Measurements from ENCODE around the gene KSR2. TPM values are rescaled to one million over a fixed set of nuclear protein-coding genes. Genes with fewer than 3 reads are reported as not detected.

The KSR2 gene
- total and polyA plus RNA-seq, 4 donors: 0.09 to 1.8 (median 0.37) TPM

DNA sequence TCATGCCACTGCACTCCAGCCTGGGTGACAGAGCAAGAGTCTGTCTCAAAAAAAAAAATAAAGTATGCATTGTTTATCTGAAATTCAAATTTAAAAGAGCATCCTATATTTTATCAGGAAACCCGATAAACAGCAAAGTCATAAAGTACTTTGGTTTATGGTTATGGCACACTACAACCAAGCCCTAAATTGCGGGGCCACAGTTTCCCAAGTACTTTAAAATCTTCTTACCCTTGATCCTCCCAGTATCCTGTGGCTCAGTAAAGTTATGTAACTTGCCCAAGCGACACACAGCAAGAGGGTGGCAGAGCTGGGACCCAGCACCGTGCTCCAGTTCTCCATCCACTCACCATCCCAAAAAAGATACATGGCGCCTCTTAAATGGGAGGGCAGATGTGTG lies 35.2 kb downstream of the KSR2 start:
- Histone ChIP-seq H3K27me3 (ENCODE audit: control insufficient read depth in 3 of 3, insufficient read depth in 3 of 3, low read length in 2 of 3) (no peaks in the 10 kb centered on the region), H3K27ac (ENCODE audit: low read depth in 1 of 2, low read length in 1 of 2) (no peak overlapping the region), H3K9me3 (ENCODE audit: control insufficient read depth in 4 of 4, insufficient read depth in 3 of 4, low read length in 3 of 4) (peaks cover 0 to 5% (median 0%) of the 10 kb centered on the region in 4 donors), H3K4me1 (ENCODE audit: control insufficient read depth in 5 of 5, insufficient read depth in 5 of 5, low read length in 5 of 5) (no peaks in the 10 kb centered on the region), H3K4me3 (no peak overlapping the region), H3K36me3 (ENCODE audit: control insufficient read depth in 4 of 4, insufficient read depth in 4 of 4, low read length in 4 of 4) (no peaks in the 10 kb centered on the region), H3K9ac (ENCODE audit: insufficient read depth in 1 of 2, low read length in 2 of 2) (no peak overlapping the region)
- ATAC-seq (ENCODE audit: insufficient read depth, low FRiP score): no peak
- DNase-seq: no peak
- TF ChIP-seq, protein P1, sequence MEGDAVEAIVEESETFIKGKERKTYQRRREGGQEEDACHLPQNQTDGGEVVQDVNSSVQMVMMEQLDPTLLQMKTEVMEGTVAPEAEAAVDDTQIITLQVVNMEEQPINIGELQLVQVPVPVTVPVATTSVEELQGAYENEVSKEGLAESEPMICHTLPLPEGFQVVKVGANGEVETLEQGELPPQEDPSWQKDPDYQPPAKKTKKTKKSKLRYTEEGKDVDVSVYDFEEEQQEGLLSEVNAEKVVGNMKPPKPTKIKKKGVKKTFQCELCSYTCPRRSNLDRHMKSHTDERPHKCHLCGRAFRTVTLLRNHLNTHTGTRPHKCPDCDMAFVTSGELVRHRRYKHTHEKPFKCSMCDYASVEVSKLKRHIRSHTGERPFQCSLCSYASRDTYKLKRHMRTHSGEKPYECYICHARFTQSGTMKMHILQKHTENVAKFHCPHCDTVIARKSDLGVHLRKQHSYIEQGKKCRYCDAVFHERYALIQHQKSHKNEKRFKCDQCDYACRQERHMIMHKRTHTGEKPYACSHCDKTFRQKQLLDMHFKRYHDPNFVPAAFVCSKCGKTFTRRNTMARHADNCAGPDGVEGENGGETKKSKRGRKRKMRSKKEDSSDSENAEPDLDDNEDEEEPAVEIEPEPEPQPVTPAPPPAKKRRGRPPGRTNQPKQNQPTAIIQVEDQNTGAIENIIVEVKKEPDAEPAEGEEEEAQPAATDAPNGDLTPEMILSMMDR (IDR thresholded peaks at IDR 0.05; ENCODE audit: control extremely low read depth, extremely low read depth): no peak
- 92 to 96% methylated on average over 5 of the region's 5 CpGs for whole genome bisulfite sequencing, 2 donors

DNA sequence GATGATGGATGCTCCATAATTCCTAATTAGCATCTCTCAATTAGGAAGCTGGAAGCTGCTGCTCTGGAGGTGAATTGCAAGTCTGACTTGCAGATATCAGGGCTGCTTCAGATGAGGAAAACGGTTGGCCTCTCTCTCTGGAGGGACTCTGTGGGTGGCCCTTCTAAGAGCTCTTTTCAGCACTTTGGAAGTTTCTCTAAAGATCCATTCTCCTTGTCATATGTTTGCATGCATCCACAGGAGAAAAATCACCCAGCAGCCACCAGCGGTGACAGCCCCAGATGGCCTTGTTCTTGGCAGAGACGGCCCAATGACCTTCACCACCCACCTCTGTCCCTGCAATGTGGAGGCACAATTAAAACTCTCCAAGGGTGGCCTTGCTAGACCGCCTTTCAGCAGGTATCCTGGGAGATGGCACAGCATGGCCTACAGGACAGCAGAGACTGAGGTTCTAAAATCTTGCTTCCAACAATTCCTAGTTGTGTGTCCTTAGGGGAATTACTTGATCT lies 42.3 kb downstream of the KSR2 start:
- Histone ChIP-seq H3K36me3 (ENCODE audit: control insufficient read depth in 4 of 4, insufficient read depth in 4 of 4, low read length in 4 of 4) (no peaks in the 10 kb centered on the region), H3K9ac (ENCODE audit: insufficient read depth in 1 of 2, low read length in 2 of 2) (no peak overlapping the region), H3K27me3 (ENCODE audit: control insufficient read depth in 3 of 3, insufficient read depth in 3 of 3, low read length in 2 of 3) (no peaks in the 10 kb centered on the region), H3K4me1 (ENCODE audit: control insufficient read depth in 5 of 5, insufficient read depth in 5 of 5, low read length in 5 of 5) (peaks cover 0 to 3% (median 0%) of the 10 kb centered on the region in 5 donors), H3K9me3 (ENCODE audit: control insufficient read depth in 4 of 4, insufficient read depth in 3 of 4, low read length in 3 of 4) (peaks cover 0 to 5% (median 0%) of the 10 kb centered on the region in 4 donors), H3K4me3 (no peak overlapping the region), H3K27ac (ENCODE audit: low read depth in 1 of 2, low read length in 1 of 2) (no peak overlapping the region)
- WGBS, 2 donors: 63 to 73% methylated on average over 4 of the region's 4 CpGs
- DNase-seq (no peak), ATAC-seq (ENCODE audit: insufficient read depth, low FRiP score) (no peak)
- TF ChIP-seq, protein P1 (IDR thresholded peaks at IDR 0.05; ENCODE audit: control extremely low read depth, extremely low read depth): no peak

DNA sequence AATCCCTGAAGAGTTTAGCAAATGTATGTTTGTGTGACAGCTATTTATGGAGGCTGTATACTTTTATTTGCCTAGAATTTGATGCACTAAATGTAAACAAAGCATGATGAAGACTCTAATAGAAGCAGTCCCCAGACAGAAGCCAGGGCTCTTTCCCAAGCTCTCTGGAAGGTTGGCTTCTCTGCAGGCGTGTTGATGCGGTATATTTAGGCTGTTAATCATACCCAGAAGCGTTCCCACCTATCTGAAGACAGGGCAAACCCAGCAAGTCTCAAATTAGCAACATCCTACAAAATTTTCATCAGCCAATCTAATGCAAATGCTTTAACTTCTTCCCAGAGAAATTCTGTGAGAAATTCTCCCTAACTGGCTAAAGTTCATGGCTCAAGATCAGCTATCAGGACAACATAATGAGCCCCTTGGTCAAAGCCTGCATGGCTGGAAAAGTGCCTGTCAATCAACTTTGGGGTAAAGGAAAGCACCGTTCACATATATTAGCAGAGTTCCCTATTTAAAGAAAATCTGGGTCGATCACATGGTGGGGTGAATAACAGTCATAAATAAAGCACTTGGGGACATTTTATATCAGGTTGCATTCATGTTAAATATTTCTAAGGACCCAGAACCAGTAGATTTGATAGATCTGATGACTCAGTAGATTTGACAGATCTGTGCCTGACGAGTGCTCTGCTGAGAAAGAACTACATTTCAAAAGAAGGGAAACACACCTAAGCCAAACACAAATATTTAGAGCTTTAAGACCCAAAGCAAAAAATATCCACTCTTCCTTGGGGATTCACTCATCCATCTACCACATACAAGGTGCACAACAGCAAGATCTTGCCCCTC lies 46.6 kb downstream of the KSR2 start:
- H3K4me1 ChIP-seq (ENCODE audit: control insufficient read depth in 5 of 5, insufficient read depth in 5 of 5, low read length in 5 of 5): peaks cover 0 to 3% (median 0%) of the 10 kb centered on the region in 5 donors
- ATAC-seq (ENCODE audit: insufficient read depth, low FRiP score) (no peak), DNase-seq (no peak)
- H3K9me3 ChIP-seq (ENCODE audit: control insufficient read depth in 4 of 4, insufficient read depth in 3 of 4, low read length in 3 of 4): peaks cover 0 to 2% (median 0%) of the 10 kb centered on the region in 4 donors
- H3K27me3 ChIP-seq (ENCODE audit: control insufficient read depth in 3 of 3, insufficient read depth in 3 of 3, low read length in 2 of 3): no peaks in the 10 kb centered on the region
- no peak overlapping the region for H3K4me3 ChIP-seq
- no peaks in the 10 kb centered on the region for H3K36me3 ChIP-seq (ENCODE audit: control insufficient read depth in 4 of 4, insufficient read depth in 4 of 4, low read length in 4 of 4)
- no peak overlapping the region for H3K9ac ChIP-seq (ENCODE audit: insufficient read depth in 1 of 2, low read length in 2 of 2)
- TF ChIP-seq, protein P1 (IDR thresholded peaks at IDR 0.05; ENCODE audit: control extremely low read depth, extremely low read depth): no peak
- H3K27ac ChIP-seq (ENCODE audit: low read depth in 1 of 2, low read length in 1 of 2): no peak overlapping the region
- WGBS, 2 donors: 62 to 69% methylated on average over 6 of the region's 6 CpGs
